Mesodermal cell (in vitro differentiated cells): ENCODE measurements around the gene EARS2.

Experiments
- H3K27ac ChIP-seq: 2 replicates; pipeline ENCODE4 v1.7.0; 2013; ENCODE audit warnings: mild to moderate bottlenecking, low read depth, low read length, moderate library complexity; ENCODE audit not compliant: severe bottlenecking
- H3K36me3 ChIP-seq: 2 replicates; pipeline ENCODE4 v1.7.1; 2013; ENCODE audit warnings: mild to moderate bottlenecking, low read length, moderate library complexity; ENCODE audit not compliant: control insufficient read depth, insufficient read depth
- H3K4me1 ChIP-seq: one replicate; pipeline ENCODE4 v1.7.1; 2013; ENCODE audit warnings: mild to moderate bottlenecking, low read length; ENCODE audit not compliant: insufficient read depth, control insufficient read depth, poor library complexity, severe bottlenecking
- H3K4me3 ChIP-seq: 2 replicates; pipeline ENCODE4 v1.7.0; 2013; ENCODE audit warnings: low read length, control low read depth, mild to moderate bottlenecking; ENCODE audit not compliant: insufficient read depth, poor library complexity, severe bottlenecking; ENCODE audit errors: extremely low read depth
- H3K9me3 ChIP-seq: 2 replicates; pipeline ENCODE4 v1.7.1; 2013; ENCODE audit warnings: mild to moderate bottlenecking, low read length, moderate library complexity; ENCODE audit not compliant: control insufficient read depth
- WGBS, 2 experiments: methylation state at CpG; one replicate each; pipeline ENCODE4 v1.1.5; 2013; ENCODE audit warnings: missing lambda C conversion rate in 2 of 2; ENCODE audit not compliant: insufficient coverage in 2 of 2; 5-methylcytosine and 5-hydroxymethylcytosine counted together

EARS2 gene

GRCh38 chr16:23482778-23483177 is 74.4 kb downstream of the EARS2 start:
- H3K36me3 ChIP-seq: peaks cover 91% of the 10 kb centered on the region
- 94 to 96% methylated on average over 12 to 14 of the region's 14 CpGs for WGBS, 2 experiments

DNA sequence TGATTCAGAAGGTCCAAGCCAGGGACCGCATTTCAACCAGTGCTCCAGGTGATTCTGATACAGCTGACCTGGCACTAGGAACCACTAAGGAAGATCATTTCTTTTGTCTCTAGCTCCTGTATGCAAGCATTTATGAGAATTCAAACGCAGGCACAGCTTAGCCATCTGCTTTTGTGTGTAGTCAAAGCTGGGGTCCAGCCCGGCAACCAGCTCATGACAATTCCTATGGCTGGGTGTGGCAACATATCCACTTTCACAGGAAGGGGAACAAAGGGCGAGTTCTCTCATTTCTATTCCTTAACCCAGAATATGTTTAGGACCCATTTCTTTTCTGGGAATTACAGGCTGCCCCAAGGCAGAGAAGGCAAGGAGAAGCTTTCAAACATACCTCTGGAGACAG is 76.9 kb downstream of the EARS2 start:
- Histone ChIP-seq H3K36me3 (peaks cover 90% of the 10 kb centered on the region), H3K4me3 (no peak overlapping the region), H3K4me1 (no peaks in the 10 kb centered on the region), H3K27ac (no peak overlapping the region), H3K9me3 (no peaks in the 10 kb centered on the region)
- WGBS, 2 experiments: 90 to 98% methylated on average over 3 to 4 of the region's 4 CpGs

More at GRCh38 chr16:23482778-23483177, 74.4 kb downstream of the EARS2 start:
- no peak overlapping the region for H3K4me3 ChIP-seq
- H3K9me3 ChIP-seq: no peaks in the 10 kb centered on the region
- H3K4me1 ChIP-seq: no peaks in the 10 kb centered on the region
- H3K27ac ChIP-seq: no peak overlapping the region

DNA sequence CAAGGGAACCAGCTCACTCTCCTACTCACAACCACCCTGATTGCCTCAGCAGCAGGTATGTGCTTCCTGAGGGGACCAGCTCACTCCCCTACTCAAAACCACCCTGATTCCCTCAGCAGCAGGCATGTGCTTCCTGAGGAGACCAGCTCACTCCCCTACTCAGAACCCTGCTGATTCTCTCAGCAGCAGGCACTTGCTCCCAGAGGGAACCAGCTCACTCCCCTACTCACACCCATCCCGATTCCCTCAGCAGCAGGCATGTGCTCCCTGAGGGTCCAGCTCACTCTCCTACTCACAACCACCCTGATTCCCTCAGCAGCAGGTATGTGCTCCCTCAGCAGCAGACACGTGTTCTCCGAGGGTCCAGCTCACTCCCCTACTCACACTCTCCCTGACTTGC is 78.0 kb downstream of the EARS2 start:
- no peak overlapping the region for H3K27ac ChIP-seq
- H3K4me1 ChIP-seq: no peaks in the 10 kb centered on the region
- no peak overlapping the region for H3K4me3 ChIP-seq
- 79 to 91% methylated on average over 3 of the region's 3 CpGs for WGBS, 2 experiments
- H3K9me3 ChIP-seq: no peaks in the 10 kb centered on the region
- peaks cover 90% of the 10 kb centered on the region for H3K36me3 ChIP-seq

- WGBS, 2 experiments: 92 to 100% methylated on average over 1 to 3 of the region's 3 CpGs
- Histone ChIP-seq H3K4me1 (no peaks in the 10 kb centered on the region), H3K9me3 (no peaks in the 10 kb centered on the region), H3K27ac (no peak overlapping the region), H3K4me3 (no peak overlapping the region), H3K36me3 (peaks cover 93% of the 10 kb centered on the region)
These were observed 78.6 kb downstream of the EARS2 start for GRCh38 chr16:23478566-23478965.

DNA sequence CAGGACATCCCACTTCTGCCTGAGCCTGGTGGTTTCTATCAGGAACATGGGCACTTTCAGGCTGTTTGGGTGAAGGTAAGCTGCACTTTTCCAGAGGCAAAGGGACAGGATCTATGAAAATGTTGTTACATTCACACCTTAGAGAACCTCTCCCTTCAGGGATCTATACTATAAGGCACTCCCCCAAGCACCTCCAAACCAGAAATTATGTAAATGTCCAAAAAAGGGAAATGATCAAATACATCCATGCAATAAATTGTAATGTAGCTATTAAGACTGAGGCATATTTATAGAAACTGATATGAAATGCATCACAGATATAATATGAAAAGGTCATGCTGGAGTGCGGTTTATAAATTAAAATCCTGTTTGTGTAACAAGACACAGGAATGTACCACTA is 80.9 kb downstream of the EARS2 start:
- Histone ChIP-seq H3K4me3 (no peak overlapping the region), H3K4me1 (no peaks in the 10 kb centered on the region), H3K27ac (no peak overlapping the region), H3K9me3 (no peaks in the 10 kb centered on the region), H3K36me3 (peaks cover 88% of the 10 kb centered on the region)
- WGBS, 2 experiments: no CpG with 5 or more reads among the region's 1 CpG
